GM21423 (cell line): ENCODE results near the gene AMOTL1.
"Not testable (repeated sequence)": the region's sequence is repeated elsewhere in the genome, so short reads cannot be mapped to it uniquely, and the experiment has no call there.

Experiments used
- ATAC-seq: cut with Tn5 transposase; IDR thresholded peaks from one replicate; pipeline ENCODE4 v1.9.1; 2021; ENCODE audit warnings: mild to moderate bottlenecking, moderate library complexity; ENCODE audit not compliant: unreplicated experiment

Gene AMOTL1

DNA sequence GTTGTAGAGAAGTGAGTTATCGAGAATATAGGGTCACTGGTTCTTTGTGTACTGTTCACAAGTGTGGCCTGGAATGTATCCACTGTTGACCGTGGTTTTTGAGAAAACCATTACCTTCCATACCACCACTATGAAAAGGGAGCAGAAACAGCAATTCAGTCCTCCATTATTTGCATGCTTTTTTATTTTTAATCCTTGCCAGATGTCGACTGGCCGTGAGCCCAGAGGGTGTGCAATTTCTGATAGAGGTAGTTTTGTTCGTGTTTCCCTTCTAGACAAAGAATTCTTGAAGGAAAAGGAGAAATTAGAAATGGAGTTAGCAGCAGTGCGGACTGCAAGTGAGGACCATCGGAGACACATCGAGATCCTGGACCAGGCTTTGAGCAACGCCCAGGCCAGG lies 81.7 kb downstream of the AMOTL1 start:
- no peak for ATAC-seq

- ATAC-seq = no peak
These were observed 83.9 kb downstream of the AMOTL1 start for GRCh38 chr11:94851864-94852636.

- not testable (repeated sequence) for ATAC-seq
These were observed 85.1 kb downstream of the AMOTL1 start for GRCh38 chr11:94853288-94853687.

- ATAC-seq = no peak
These were observed 85.7 kb downstream of the AMOTL1 start for GRCh38 chr11:94853836-94854235.

- no peak for ATAC-seq
These were observed 86.8 kb downstream of the AMOTL1 start for GRCh38 chr11:94854770-94855633.

GRCh38 chr11:94855666-94856065 lies 87.5 kb downstream of the AMOTL1 start:
- ATAC-seq = no peak

- ATAC-seq = no peak
These were observed 88.3 kb downstream of the AMOTL1 start for GRCh38 chr11:94856443-94856842.

- ATAC-seq = no peak
These were observed 89.2 kb downstream of the AMOTL1 start for GRCh38 chr11:94857337-94857736.

- ATAC-seq = no peak
These were observed 90.0 kb downstream of the AMOTL1 start for GRCh38 chr11:94858012-94858705.

GRCh38 chr11:94860333-94860732 lies 92.2 kb downstream of the AMOTL1 start:
- ATAC-seq = no peak

DNA sequence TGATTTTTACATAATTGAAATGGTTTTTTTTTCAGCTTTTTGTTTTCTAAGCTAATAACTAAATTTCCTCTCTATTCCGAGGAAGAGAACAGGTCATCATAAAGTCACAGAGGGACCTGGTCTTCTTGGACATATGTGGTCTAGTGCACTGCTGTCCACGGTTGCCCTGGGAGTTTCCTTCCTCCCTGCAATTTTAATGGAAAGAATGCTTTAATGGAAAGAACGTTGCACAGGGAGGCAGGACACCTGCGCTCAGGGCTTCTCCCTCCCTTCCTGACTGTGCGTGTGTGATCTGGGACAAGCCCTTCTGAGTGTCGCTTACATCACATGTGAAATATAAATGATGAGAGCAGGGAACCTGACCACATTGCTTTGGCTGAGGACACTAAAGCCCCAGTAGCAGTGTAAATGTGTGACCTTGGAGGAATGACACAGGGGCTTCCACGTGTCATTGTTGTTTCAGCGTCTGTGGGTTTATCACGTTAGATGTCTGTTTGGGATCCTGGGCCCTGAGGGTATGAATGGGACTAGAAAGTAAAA lies 93.2 kb downstream of the AMOTL1 start:
- no peak for ATAC-seq

DNA sequence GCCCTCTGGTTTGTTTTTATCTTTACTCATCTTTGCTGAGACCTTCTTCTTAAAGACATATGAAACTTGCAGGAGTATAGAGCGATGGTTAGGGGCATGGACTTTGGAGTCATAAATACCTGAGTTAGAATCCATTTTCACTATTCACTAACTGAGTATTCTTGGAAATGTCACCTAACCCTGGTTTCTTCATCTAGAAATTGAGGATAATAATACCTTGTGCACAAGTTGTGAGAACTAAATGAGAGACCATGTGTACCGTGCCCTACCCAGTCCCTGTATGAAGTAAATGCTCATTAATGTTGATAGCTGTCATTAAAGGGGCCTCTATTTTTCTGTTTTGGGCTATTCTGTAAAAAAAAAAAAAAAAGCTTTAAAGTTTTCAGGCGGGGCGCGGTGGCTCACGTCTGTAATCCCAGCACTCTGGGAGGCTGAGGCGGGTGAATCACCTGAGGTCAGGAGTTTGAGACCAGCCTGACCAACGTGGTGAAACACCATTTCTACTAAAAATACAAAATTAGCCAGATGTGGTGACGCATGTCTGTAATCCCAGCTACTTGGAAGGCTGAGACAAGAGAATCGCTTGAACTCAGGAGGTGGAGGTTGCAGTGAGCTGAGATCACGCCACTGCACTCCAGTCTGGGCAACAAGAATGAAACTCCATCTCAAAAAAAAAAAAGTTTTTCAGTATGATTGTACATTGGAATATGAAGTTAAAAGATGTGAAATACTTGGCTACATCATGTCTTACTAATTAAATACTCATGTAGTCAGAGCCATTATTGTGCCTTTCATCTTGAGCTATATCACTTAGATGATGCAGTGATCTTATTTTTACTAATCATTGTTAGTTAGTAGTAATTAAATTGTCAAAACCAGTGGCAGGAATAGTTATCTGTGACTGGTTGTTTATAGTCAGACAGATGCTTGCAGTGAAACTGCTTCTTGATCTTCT lies 95.0 kb downstream of the AMOTL1 start:
- ATAC-seq = no peak

- ATAC-seq = no peak
These were observed 96.4 kb downstream of the AMOTL1 start for GRCh38 chr11:94864506-94865045.

GRCh38 chr11:94866231-94866822 lies 98.2 kb downstream of the AMOTL1 start:
- no peak for ATAC-seq

GRCh38 chr11:94866936-94867795 lies 99.0 kb downstream of the AMOTL1 start:
- no peak for ATAC-seq

- no peak for ATAC-seq
These were observed 100.3 kb downstream of the AMOTL1 start for GRCh38 chr11:94868468-94868867.

DNA sequence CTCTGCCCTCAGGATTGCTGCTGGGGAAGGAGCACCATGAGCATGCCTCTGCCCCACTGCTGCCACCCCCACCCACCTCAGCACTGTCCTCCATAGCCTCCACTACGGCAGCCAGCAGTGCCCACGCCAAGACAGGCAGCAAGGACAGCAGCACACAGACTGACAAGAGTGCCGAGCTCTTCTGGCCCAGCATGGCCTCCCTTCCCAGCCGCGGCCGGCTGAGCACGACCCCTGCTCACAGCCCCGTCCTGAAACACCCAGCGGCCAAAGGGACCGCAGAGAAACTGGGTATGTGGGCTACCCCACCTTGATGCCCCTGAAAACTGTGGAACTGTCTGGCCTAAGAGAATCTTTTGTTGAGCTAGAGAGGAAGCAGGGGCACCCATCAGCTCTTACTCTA lies 101.0 kb downstream of the AMOTL1 start:
- no peak for ATAC-seq

GRCh38 chr11:94870422-94870821 lies 102.3 kb downstream of the AMOTL1 start:
- no peak for ATAC-seq
